Measurements from ENCODE around the gene FTO.

The FTO gene

DNA sequence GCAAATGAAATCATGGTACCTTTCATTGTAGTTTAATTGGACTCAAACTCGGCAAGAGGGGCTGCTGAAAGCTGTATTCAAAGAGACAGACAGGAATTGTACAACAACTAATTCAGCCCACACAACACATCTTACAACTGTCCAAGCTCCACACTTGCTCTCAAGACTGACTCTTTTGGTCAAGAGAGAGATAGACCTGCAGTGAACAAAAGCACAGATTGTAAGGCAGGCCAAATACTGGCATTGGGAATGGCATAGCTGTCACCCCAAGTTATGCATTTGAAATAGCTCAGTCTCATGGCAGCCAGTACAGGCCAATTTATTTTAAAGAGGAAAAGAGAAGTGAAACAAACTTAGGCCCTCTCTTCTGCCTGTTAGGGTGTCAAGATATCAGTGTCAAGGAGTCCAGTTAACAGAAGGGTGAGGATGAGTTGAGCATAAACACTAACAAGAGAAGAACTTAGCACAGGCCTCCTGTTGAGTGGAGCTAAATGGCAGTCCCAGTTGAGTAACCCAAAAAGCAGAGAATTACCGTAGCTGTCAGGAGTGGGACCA, 366.9 kb downstream of the FTO start:
- no peak for DNase-seq (ENCODE audit: low read depth in 2 of 3, low spot score in 1 of 3)

DNA sequence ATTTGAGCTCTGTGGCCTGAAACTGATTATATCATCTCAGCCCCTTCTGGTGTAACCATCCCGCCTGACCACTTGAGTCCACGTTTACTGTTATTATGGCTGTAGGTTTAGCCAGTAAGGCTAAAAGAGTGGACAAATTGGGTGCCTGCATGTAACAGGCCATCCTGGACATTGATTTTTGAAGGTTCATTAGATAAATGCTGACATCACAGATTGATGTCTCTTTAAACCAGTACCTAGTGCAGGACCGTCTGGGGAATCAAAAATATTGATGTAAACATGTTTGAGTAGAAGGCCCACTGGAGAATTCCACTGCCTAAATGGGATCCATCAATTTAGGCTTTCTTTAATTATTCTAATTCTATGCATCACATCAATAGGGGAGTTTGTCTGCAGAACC, 367.6 kb downstream of the FTO start:
- no peak for DNase-seq (ENCODE audit: low read depth in 2 of 3, low spot score in 1 of 3)

DNA sequence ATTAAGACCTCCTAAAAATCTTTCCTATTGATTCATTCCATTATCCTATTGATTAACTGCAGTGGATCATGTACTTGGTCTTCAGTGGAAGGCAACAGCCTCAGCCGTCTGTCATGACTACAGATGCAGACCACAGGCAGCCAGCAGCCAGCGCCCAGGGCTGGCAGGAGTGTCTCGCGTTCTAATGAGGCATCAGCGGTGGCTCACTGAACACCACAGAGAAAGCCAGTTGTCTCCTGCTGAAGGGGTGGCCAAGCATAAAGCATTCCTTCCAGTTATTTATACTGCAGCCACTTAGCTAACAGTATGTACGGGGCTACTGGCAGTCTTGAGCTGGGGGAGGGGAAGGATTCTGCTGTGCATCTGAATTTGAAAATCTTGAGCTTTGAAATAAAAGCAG, 368.3 kb downstream of the FTO start:
- DNase-seq (ENCODE audit: low read depth in 2 of 3, low spot score in 1 of 3): no peak

DNA sequence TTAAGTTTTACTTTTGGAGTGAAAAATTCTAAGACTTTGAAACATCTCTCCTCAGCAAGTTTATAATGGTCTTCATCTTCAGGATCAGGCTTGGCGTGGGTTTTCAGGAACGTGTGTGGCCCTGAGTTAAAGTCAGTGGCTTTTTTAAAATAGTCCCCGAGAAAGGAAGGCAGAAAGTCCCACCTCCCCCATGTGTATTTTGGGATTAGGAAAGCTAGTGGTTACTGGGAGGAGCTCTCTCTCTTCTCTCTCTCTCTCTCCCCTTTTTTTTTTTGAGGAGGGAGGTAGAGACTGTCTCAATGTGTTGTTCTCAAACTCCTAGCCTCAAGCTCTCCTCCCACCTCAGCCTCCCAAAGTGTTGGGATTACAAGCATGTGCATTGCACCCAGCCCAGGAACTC, 369.4 kb downstream of the FTO start:
- DNase-seq (ENCODE audit: low read depth in 2 of 3, low spot score in 1 of 3): no peak

DNA sequence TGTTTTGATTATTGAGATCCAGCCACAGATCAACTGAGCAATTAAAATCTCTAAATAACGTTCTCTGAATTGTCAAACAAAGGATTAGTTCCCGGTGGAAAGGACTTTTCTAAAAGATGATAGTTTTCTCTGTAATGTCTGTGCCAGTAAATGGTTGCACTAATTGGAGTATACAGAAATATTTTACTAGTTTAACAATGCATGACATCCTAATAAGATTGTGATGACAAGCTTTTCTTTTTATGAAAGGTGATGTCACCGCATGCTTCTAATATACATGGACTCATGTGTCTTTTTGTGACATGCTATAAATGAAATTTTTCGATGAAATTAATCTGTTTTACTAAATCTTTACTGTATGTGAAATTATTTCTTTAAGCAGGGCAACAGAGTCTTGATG, 371.5 kb downstream of the FTO start:
- DNase-seq (ENCODE audit: low read depth in 2 of 3, low spot score in 1 of 3): no peak

DNA sequence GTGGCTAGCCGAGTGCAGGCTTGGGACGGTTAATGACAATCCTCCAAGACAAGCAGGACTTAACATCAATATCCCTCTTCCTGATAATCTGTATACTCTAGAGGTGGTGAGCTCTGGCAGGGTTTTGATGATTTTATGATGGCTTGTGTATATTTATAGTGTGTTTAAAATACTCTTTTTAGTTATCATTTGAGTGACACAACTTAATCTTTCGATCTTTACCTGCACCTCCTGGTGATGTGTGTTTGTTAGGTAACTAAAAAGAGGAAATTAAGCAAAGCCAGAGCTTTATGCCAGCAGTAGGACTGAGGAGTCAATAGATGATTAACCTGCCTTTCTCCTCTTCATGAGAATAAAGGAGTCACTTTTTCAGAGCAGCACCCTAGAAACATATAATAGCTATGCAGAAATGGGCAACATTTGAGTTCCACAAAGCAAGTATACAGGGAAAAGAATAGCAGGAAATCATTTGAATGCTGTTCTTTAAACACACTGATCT, 372.1 kb downstream of the FTO start:
- DNase-seq (ENCODE audit: low read depth in 2 of 3, low spot score in 1 of 3): no peak

DNA sequence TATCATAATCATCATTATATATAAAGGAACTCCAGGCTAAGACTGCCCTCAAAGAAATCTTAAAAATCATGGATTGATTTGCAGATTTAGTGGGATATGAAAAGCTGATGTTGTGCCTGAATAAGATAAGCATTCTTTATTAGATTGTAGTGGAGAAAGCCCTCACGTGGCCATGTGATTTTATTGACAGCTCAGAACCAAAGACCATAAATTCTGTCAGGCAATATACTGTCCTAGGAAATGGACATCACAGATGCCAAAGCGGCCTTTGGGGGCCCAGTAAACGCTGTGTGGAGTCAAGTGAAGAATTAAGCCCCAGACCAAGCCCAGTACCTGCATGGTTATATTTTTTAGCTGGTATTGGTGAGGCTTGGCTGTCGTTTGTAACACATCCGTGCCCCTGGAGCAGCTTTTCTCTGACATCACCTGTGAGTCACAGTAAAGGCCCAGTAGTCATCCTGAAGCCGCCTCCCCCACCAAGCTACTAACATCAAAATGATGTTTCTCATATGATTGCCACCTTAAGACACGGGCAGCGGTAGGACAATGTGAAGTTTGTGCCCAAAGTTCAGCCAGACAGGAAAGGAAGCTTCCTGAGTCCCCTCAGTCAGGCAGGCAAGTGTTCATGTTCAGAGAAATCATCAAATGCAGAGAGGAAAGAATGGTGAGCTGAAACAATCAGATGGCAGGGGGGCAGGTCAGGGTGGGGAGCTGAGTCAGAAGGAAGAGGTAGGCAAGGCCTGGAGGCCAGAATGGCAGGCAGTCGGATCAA, 373.3 kb downstream of the FTO start:
- DNase-seq (ENCODE audit: low read depth in 2 of 3, low spot score in 1 of 3): no peak

DNA sequence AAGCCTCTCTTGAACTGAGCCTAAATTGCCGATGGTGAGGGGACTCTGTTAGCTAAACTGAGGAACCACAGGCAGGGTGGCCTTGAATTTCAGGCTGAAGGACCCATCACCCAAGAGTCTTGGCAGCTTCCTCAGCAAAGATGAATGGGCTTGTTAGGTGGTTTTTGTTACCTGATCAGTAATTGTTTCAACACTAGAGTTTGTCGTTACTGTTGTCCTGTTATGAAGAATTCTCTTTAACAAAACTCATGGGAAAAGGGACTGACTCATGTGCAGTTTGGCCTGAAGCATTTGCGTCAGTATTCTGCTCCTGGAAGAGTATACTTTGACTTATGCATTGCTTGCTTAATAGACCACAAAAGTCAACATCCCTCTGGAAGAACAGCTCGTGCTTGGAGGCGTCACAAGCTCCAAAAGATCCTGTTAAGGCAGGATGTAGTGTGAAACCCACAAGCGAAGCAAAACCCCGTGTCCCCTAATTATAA, 376.6 kb downstream of the FTO start:
- no peak for DNase-seq (ENCODE audit: low read depth in 2 of 3, low spot score in 1 of 3)

DNA sequence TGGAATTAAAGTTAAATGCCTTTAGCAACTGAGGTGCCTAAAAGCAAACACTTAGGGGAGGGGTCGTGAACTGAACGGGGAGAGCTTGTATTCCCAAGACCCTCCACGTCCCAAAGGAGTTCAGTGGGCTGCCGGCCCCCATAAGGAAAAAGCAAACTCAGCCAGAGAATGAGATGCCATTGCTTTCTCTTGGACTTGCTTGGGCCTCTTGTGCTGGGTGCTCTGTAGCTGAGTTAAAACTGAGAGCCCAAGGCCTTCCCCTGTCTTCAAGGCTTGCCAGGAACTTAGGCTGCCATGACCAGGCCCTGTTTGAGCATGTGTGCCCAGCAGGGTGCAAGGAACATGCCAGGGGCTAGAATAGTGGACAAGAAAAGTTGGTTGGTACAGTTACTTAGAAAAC, 382.8 kb downstream of the FTO start:
- DNase-seq (ENCODE audit: low read depth in 2 of 3, low spot score in 1 of 3): no peak

DNA sequence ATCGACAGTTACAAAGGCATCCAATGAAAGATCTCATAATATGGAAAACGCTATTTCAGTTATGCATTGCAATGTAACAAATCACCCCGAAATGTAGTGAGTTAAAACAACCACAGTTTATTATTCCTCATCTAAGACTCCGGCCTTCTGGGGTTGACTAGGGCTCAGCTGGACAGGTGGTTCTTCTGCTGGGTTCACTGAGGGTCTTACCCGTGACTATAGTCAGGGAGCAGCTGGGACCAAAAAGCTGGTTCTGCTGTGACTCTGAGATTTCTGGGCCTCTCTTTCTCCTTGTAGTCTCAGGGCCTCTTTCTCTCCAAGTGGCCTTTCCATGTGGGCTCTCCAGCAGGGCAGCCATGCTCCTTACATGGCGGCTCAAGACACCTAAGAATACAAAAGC, 386.6 kb downstream of the FTO start:
- no peak for DNase-seq (ENCODE audit: low read depth in 2 of 3, low spot score in 1 of 3)

DNA sequence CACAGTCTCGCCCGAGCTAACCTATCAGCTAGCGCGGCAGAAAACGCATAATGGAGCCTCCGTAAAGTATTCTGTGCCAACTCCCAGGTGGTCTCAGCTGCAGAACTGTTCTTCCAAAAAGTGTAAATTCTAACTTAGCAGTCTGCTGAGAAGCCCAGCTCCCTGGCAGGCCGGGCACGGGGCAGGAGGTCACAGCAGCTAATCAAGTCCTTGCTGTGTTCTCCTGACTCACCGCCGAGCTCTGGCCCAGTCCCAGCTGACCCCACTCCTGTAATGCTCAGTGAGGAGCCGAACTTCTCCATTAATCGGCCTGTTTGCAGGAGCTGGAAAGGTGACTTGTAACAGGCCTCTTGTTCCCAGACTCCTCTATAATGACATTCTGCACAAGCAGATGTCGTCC, 389.3 kb downstream of the FTO start:
- no peak for DNase-seq (ENCODE audit: low read depth in 2 of 3, low spot score in 1 of 3)

DNA sequence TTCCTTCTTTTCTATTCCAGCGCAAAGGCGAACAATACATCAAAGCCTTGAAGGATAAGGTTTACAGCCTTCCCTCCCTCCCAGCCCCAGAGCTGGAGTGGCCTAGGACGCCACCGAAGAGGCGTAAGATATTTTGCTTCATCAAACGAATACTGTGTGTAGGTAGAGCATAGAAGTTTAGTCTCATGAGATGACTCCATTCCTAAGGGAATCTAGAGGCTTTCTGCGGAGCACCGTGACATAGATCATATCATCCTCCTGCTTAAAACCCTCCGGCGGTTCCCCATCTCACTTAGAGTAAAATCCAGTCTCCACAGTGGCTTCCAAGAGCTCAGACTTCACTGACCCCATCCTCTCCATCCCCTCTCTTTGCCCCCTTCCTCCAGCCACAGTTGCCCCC, 390.7 kb downstream of the FTO start:
- DNase-seq (ENCODE audit: low read depth in 2 of 3, low spot score in 1 of 3): no peak

DNA sequence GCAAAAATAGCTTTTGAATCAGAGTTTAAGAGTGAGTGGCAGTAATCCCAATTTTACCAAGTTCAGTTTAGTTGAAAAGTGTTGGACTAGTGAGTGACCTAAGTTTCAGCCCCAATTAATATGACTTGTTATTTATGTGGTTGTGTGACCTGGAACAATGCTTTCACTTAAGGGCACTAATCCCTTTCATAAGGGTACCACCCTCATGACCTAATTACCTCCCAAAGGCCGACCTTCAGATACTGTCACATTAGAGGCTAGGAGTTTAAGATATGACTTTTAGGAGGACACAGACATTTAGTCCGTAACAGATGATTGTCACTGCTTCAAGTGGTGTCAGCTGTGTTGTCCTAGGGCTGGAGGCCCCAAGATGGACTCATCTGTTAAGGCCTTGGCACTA, 392.7 kb downstream of the FTO start:
- no peak for DNase-seq (ENCODE audit: low read depth in 2 of 3, low spot score in 1 of 3)

DNA sequence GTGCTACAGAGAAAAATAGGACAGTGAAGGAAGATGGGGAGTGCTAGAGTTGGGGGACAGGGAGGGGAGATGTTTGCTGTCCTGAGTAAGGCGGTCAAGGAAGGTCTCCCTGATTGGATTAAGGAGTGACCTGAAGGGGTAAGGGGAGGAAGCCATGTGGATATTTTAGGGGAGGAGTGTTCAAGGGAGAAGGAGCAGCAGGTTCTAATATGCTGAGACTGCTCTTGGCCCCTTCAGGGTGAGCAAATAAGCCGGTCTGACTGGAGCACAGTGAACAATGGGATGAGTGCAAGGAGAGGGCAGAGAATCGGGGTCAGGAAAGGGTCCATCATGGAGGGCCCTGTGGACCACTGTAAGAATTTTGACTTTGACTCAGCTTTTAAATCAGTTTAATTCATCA, 393.8 kb downstream of the FTO start:
- no peak for DNase-seq (ENCODE audit: low read depth in 2 of 3, low spot score in 1 of 3)

DNA sequence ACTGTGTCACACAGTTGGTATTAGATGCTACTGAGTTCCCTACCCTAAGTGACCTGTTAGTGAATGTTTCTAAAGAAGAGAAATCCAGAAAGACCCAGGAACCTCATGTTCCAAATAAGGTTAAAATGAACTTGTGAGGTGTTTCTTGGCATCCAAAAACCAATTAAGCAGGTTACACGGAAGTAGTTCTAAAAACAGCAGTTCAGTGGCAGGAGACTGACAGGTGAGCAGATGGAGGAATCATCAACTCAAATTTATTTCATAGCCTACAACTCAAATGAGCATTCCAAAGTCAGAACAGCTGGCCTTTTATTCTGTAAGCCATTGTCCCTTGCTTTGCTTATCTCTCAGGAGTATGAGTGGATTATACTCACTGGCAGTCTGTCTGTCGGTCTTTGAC, 394.3 kb downstream of the FTO start:
- DNase-seq (ENCODE audit: low read depth in 2 of 3, low spot score in 1 of 3): no peak

DNA sequence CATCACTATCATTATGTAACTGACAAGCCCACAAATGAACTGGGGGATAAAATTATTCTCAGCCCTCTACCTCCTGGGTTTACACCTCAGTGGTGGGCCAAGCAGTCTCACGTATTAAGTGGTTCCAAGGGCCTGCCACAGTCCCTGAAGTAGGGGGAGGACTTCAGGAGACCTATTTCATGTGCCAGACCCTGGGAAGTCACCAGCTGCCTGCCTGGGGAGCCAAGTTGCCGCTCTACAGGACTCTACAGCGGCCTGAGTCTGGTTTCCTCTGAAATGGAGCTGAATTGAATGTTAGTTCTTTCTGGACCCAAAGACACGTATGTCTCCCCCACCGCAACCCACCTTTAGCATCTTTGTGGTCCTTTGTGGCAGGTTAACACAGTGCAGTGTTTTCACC, 395.7 kb downstream of the FTO start:
- DNase-seq (ENCODE audit: low read depth in 2 of 3, low spot score in 1 of 3): no peak

DNA sequence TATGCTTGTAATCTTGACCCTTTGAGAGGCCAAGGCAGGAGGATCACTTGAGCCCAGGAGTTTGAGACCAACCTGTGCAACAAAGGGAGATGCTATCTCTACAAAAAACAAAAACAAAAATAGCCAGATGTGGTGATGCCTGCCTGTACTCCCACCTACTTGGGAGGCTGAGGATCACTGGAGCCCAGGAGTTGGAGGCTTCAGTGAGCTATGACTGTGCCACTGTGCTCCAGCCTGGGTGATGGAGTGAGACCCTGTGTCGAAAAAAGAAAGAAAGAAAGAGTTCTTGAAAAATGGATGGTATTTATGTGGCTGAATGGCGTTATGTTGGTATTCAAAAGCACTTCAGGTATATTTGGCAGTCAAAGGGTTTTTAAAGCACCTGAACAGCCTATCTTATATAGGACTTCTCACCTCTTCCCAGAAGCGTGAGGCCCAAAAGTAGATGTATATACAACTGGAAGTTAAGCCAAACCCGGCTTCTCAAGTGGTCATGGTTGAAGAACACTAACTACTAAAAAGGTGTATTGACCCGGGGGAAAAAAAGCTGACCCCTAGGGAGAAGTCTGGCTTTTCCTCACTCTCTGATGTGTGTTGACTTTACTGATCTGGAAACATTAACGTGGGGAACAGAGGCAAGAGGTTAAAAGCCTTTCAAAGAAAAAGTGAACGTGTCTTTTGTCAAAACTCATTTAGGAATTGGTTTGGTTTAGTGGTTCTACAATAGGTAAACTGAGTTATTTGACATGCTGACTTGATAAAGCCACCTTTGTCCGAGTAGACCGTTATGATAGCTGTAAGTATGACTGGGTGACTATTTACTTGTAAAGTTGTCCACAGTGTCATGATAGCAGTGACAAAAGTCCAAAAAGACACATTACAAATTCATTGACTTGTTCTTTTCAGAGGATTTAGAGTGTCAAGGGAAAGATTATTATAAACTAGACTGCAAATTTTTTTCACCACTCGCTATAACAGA, 399.2 kb downstream of the FTO start:
- DNase-seq (ENCODE audit: low read depth in 2 of 3, low spot score in 1 of 3): no peak

DNA sequence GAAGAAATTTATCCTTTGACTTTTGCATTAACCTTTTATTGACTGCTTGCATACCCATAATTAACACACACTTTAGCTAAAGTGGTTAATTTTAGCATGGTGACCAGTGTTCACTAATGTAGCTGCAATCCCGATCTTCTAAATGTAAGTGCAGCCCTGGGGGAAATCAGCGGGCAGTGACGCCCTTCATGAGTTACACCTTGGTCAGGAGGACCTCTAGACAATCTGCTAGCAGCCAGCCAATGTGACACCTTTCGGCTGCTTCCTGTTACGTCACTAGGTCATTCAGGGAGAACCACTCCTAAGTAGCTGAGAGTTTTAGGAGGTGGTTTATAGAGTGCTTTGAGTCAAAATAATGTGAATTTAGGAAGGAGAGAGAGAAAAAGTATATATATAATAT, 402.1 kb downstream of the FTO start:
- DNase-seq (ENCODE audit: low read depth in 2 of 3, low spot score in 1 of 3): no peak

DNA sequence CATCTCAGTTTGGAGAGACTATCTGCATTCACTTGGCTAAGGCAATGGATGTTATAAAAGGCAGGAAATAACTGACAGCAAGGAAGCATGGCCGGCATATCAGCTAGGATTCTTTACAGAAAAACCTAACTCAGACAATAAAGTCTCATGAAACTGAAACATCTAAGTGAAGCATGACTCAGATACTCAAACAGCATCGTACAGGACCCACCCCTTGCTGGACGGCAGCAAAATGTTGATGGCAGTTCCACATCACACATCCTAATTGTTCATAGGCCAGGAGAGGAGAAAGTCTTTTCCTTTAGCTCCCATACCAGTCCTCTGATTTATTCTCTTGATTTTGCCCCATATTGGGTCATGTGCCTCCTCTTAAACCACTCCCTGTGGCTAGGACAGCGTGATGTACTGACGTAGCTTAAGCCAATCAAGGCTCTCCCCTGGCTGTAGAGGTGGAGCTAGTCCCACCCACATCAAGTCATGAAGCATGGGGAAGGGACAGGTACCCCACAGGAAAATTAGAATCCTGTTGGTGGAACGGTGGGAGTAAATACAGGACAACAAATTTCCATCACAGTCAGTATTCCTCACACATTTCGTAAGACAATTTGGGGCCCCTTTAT, 403.7 kb downstream of the FTO start:
- DNase-seq (ENCODE audit: low read depth in 2 of 3, low spot score in 1 of 3): no peak

DNA sequence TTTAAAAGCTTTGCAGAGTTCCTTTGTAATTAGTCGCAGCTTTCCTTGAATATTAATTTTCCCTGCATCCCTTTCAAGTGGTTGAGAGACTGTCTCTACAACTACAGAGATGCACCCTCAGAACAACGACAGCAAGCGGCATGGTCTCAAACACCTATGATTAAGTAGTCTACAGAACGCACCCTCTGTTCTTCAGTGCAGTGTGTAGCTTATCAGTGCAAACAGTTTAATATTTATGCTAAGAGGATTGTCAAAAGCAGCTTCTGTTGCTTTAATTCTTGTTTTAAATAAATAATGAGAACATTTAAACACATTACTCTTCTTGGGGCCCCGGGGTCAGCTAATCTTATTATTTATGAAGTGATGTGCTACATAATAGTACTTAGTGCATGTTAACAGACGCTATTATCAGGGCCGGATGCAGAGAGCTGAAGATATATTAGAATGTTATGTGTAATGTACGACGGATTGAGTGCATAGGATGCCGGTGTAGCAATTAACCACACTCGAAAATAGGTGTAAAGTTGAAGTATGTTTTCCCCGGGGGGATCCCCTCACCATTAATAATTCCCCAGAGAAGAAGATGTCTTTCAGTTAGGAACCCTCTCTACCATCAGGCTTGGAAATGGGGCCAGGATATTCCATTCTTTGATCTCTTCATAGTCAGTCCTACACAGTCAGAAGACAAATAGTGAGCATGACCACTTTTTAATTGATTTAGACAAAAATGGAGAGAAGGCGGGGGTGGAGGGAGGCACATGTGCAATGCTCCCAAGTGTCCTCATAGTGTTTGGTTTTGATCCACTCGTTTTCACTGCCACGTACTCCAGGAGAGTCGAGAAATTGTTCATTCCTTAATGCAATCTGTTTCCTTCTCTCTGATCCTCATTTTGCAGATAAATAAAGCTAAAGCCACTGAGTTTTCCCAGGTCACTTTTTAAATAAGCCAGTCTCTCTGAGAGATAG, 406.3 kb downstream of the FTO start:
- DNase-seq (ENCODE audit: low read depth in 2 of 3, low spot score in 1 of 3): no peak
